ENCODE data around the gene BCAN.
"Not testable (repeated sequence)": the region's sequence is repeated elsewhere in the genome, so short reads cannot be mapped to it uniquely, and the experiment has no call there.

Gene BCAN

GRCh38 chr1:156641761-156642264 is at the start of gene BCAN:
TSS of gene BCAN (plus strand) at chr1:156642117. CDS start at chr1:156646055, 3,938 bp downstream.
- no peak for DNase-seq (ENCODE audit: low read depth in 2 of 2)

GRCh38 chr1:156592158-156592909 is 49.6 kb upstream of the BCAN start:
- no peak for DNase-seq (ENCODE audit: low read depth in 2 of 2)

GRCh38 chr1:156592910-156593660 is 48.8 kb upstream of the BCAN start:
- no peak for DNase-seq (ENCODE audit: low read depth in 2 of 2)

GRCh38 chr1:156593661-156593989 is 48.3 kb upstream of the BCAN start:
- DNase-seq (ENCODE audit: low read depth in 2 of 2), result no peak

- DNase-seq (ENCODE audit: low read depth in 2 of 2), result no peak
Observed at GRCh38 chr1:156594190-156594589, 47.7 kb upstream of the BCAN start.

GRCh38 chr1:156595016-156595415 is 46.9 kb upstream of the BCAN start:
- DNase-seq (ENCODE audit: low read depth in 2 of 2), result no peak

- DNase-seq (ENCODE audit: low read depth in 2 of 2), result no peak
Observed at GRCh38 chr1:156596426-156596825, 45.5 kb upstream of the BCAN start.

- no peak for DNase-seq (ENCODE audit: low read depth in 2 of 2)
Observed at GRCh38 chr1:156598125-156598524, 43.8 kb upstream of the BCAN start.

- no peak for DNase-seq (ENCODE audit: low read depth in 2 of 2)
Observed at GRCh38 chr1:156598731-156599432, 43.0 kb upstream of the BCAN start.

GRCh38 chr1:156599811-156600210 is 42.1 kb upstream of the BCAN start:
- no peak for DNase-seq (ENCODE audit: low read depth in 2 of 2)

GRCh38 chr1:156600733-156601121 is 41.2 kb upstream of the BCAN start:
- DNase-seq (ENCODE audit: low read depth in 2 of 2), result no peak

- peak; percentile 64 to 77 for DNase-seq (ENCODE audit: low read depth in 2 of 2)
Observed at GRCh38 chr1:156601122-156601830, 40.6 kb upstream of the BCAN start, which contains the start of gene GPATCH4. TSS of gene GPATCH4 (minus strand) at chr1:156601479.

GRCh38 chr1:156601892-156602291 is 40.0 kb upstream of the BCAN start:
- DNase-seq (ENCODE audit: low read depth in 2 of 2), result no peak

- no peak for DNase-seq (ENCODE audit: low read depth in 2 of 2)
Observed at GRCh38 chr1:156602557-156602993, 39.3 kb upstream of the BCAN start.

- not testable (repeated sequence) for DNase-seq (ENCODE audit: low read depth in 2 of 2)
Observed at GRCh38 chr1:156607344-156607743, 34.6 kb upstream of the BCAN start.

GRCh38 chr1:156608036-156608674 is 33.8 kb upstream of the BCAN start:
- DNase-seq (ENCODE audit: low read depth in 2 of 2), result no peak

- no peak for DNase-seq (ENCODE audit: low read depth in 2 of 2)
Observed at GRCh38 chr1:156608981-156609380, 32.9 kb upstream of the BCAN start.

- not testable (repeated sequence) for DNase-seq (ENCODE audit: low read depth in 2 of 2)
Observed at GRCh38 chr1:156610072-156610471, 31.8 kb upstream of the BCAN start.

GRCh38 chr1:156612666-156613065 is 29.3 kb upstream of the BCAN start:
- no peak for DNase-seq (ENCODE audit: low read depth in 2 of 2)

GRCh38 chr1:156615946-156616345 is 26.0 kb upstream of the BCAN start:
- DNase-seq (ENCODE audit: low read depth in 2 of 2), result no peak

- DNase-seq (ENCODE audit: low read depth in 2 of 2), result no peak
Observed at GRCh38 chr1:156616463-156616862, 25.5 kb upstream of the BCAN start.

Measured in stimulated activated CD4-positive, alpha-beta T cell treated with anti-CD3 and anti-CD28 coated beads, Interleukin-12 subunit alpha, Interleukin-12 subunit beta, amount 100 ng/mL, for 24 hours (primary cell).